Endometrial microvascular endothelial cells (primary cell): ENCODE results near the gene EML1. TPM values are rescaled to one million over a fixed set of nuclear protein-coding genes. Genes with fewer than 3 reads are reported as not detected.

ENCODE experiments used
- in situ Hi-C: cut with HindIII; loops from 2 replicates; pipeline ENCODE4 v1.10.0; 2017; ENCODE audit warnings: low sequenced_read_pairs, low pct_unique_long_range_greater_than_20kb; ENCODE audit errors: inconsistent ontology term
- total RNA-seq: library from RNA; depleted of rRNA; stranded (reverse); fragments of >200 nt; gene quantifications from one replicate; pipeline ENCODE4 v1.2.3, GENCODE V29; 2015; ENCODE audit errors: inconsistent ontology term

Gene EML1
- total RNA-seq, 1 donor from 2014 or later = 68.0 TPM

GRCh38 chr14:99774556-99775307 is 18.5 kb upstream of the EML1 start:
- in situ Hi-C loops = no loop called here

- in situ Hi-C loops = no loop called here
Observed at GRCh38 chr14:99775351-99775750, 17.9 kb upstream of the EML1 start.

GRCh38 chr14:99777951-99778350 is 15.3 kb upstream of the EML1 start:
- in situ Hi-C loops = no loop called here

- in situ Hi-C loops = no loop called here
Observed at GRCh38 chr14:99779751-99780150, 13.5 kb upstream of the EML1 start.

GRCh38 chr14:99780690-99781089 is 12.5 kb upstream of the EML1 start:
- in situ Hi-C loops = no loop called here

- in situ Hi-C loops = no loop called here
Observed at GRCh38 chr14:99781091-99781490, 12.1 kb upstream of the EML1 start.

- in situ Hi-C loops = no loop called here
Observed at GRCh38 chr14:99781853-99782610, 11.2 kb upstream of the EML1 start.

GRCh38 chr14:99784508-99784907 is 8.7 kb upstream of the EML1 start:
- in situ Hi-C loops = no loop called here

- in situ Hi-C loops = no loop called here
Observed at GRCh38 chr14:99785426-99785825, 7.8 kb upstream of the EML1 start.

- in situ Hi-C loops = no loop called here
Observed at GRCh38 chr14:99786511-99786989, 6.7 kb upstream of the EML1 start.

GRCh38 chr14:99788713-99789112 is 4.5 kb upstream of the EML1 start:
- in situ Hi-C loops = no loop called here

- in situ Hi-C loops = no loop called here
Observed at GRCh38 chr14:99789581-99789980, 3.6 kb upstream of the EML1 start.

- in situ Hi-C loops = no loop called here
Observed at GRCh38 chr14:99790201-99790977, 2.8 kb upstream of the EML1 start.

- in situ Hi-C loops = no loop called here
Observed at GRCh38 chr14:99790978-99791376, 2.2 kb upstream of the EML1 start.

- in situ Hi-C loops = no loop called here
Observed at GRCh38 chr14:99791476-99792209, 1.6 kb upstream of the EML1 start.

- in situ Hi-C loops = no loop called here
Observed at GRCh38 chr14:99792210-99792535, 1.0 kb upstream of the EML1 start.

- in situ Hi-C loops = no loop called here
Observed at GRCh38 chr14:99792551-99793212, 531 bp upstream of the EML1 start.

- in situ Hi-C loops = no loop called here
Observed at GRCh38 chr14:99794151-99794780, 1.1 kb downstream of the EML1 start.
